Large intestine (tissue), 3 donors: Measurements from ENCODE around the gene AKNA. TPM values are rescaled to one million over a fixed set of nuclear protein-coding genes. Genes with fewer than 3 reads are reported as not detected.

Source experiments
- DNase-seq, 2 donors: peaks; one replicate each; pipeline versions ENCODE4 v3.0.0 to v3.0.0-alpha.2; 2013
- H3K27ac ChIP-seq: one replicate; pipeline ENCODE4 v1.5.1; 2013; ENCODE audit warnings: low read length
- H3K27me3 ChIP-seq: 2 replicates; pipeline ENCODE4 v1.6.1; 2013; ENCODE audit warnings: low read length; ENCODE audit not compliant: control insufficient read depth, insufficient read depth
- H3K36me3 ChIP-seq: 2 replicates; pipeline ENCODE4 v1.6.1; 2013; ENCODE audit warnings: low read length; ENCODE audit not compliant: control insufficient read depth, insufficient read depth
- H3K4me1 ChIP-seq: one replicate; pipeline ENCODE4 v1.6.1; 2013; ENCODE audit warnings: low read length; ENCODE audit not compliant: control insufficient read depth, insufficient read depth
- H3K4me3 ChIP-seq: one replicate; pipeline ENCODE4 v1.5.1; 2013; ENCODE audit warnings: low read length
- H3K9me3 ChIP-seq: one replicate; pipeline ENCODE4 v1.6.1; 2013; ENCODE audit warnings: mild to moderate bottlenecking, low read depth, low read length, moderate library complexity; ENCODE audit not compliant: control insufficient read depth
- WGBS: methylation state at CpG from one replicate; pipeline ENCODE4 v1.1.5; 2013; ENCODE audit warnings: low lambda C conversion rate; ENCODE audit not compliant: insufficient coverage; 5-methylcytosine and 5-hydroxymethylcytosine counted together
- polyA plus RNA-seq: library from polyadenylated mRNA; unstranded; fragments of 120-200 nt; gene quantifications from one replicate; pipeline ENCODE4 v1.2.1, GENCODE V29; 2013

The AKNA gene
- polyA plus RNA-seq, 1 donor, result 12.0 TPM

DNA sequence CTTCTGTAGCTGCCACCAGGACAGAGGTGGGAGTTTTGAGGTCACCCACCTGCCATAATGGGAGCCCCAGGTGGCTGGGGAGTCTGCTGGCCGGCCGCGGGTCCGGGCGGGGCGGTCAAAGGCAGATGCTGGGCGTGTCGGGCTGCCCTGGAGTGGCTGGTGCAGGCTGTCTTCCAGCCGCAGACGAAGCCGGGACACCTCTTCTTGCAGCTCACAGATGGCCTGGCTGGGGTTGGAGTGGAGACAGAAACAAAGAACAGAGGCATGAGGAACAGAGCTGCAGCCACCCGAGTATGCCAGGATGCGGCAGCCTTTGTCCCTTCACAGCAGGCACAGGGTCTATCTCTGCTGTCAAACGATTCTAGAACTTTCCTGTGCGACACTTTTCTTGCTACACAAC, 40.1 kb downstream of the AKNA start:
- WGBS, result 75% methylated on average over 2 of the region's 15 CpGs
- no peak overlapping the region for H3K27ac ChIP-seq

GRCh38 chr9:114346146-114346545, 41.6 kb downstream of the AKNA start:
- no CpG with 5 or more reads among the region's 11 CpGs for WGBS
- DNase-seq, result no peak
- Histone ChIP-seq H3K4me1 (no peaks in the 10 kb centered on the region), H3K27me3 (no peaks in the 10 kb centered on the region), H3K9me3 (no peaks in the 10 kb centered on the region), H3K4me3 (no peak overlapping the region), H3K27ac (no peak overlapping the region), H3K36me3 (peaks cover 86% of the 10 kb centered on the region)

More for the DNA sequence above, 40.1 kb downstream of the AKNA start:
- Histone ChIP-seq H3K27me3 (no peaks in the 10 kb centered on the region), H3K36me3 (peaks cover 80% of the 10 kb centered on the region), H3K9me3 (no peaks in the 10 kb centered on the region), H3K4me1 (no peaks in the 10 kb centered on the region), H3K4me3 (no peak overlapping the region)
- no peak for DNase-seq

- no peaks in the 10 kb centered on the region for H3K9me3 ChIP-seq
- H3K27me3 ChIP-seq, result no peaks in the 10 kb centered on the region
- no CpG with 5 or more reads among the region's 7 CpGs for WGBS
- peaks cover 85% of the 10 kb centered on the region for H3K36me3 ChIP-seq
- H3K27ac ChIP-seq, result no peak overlapping the region
- H3K4me1 ChIP-seq, result no peaks in the 10 kb centered on the region
- no peak for DNase-seq
- H3K4me3 ChIP-seq, result no peak overlapping the region
These were observed 42.2 kb downstream of the AKNA start for GRCh38 chr9:114345493-114346065.

- WGBS, result no CpG with 5 or more reads among the region's 3 CpGs
- Histone ChIP-seq H3K27ac (no peak overlapping the region), H3K9me3 (no peaks in the 10 kb centered on the region), H3K4me1 (no peaks in the 10 kb centered on the region), H3K27me3 (no peaks in the 10 kb centered on the region), H3K36me3 (peaks cover 84% of the 10 kb centered on the region), H3K4me3 (no peak overlapping the region)
- DNase-seq, result no peak
These were observed 43.1 kb downstream of the AKNA start for GRCh38 chr9:114344692-114345091.

- no peaks in the 10 kb centered on the region for H3K27me3 ChIP-seq
- no peaks in the 10 kb centered on the region for H3K4me1 ChIP-seq
- DNase-seq, result no peak
- H3K27ac ChIP-seq, result no peak overlapping the region
- WGBS, result 83% methylated on average over 1 of the region's 11 CpGs
- H3K4me3 ChIP-seq, result no peak overlapping the region
- H3K36me3 ChIP-seq, result peaks cover 84% of the 10 kb centered on the region
- H3K9me3 ChIP-seq, result no peaks in the 10 kb centered on the region
These were observed 43.6 kb downstream of the AKNA start for GRCh38 chr9:114344188-114344566.

- no peaks in the 10 kb centered on the region for H3K4me1 ChIP-seq
- DNase-seq, result no peak
- H3K36me3 ChIP-seq, result peaks cover 84% of the 10 kb centered on the region
- no peak overlapping the region for H3K27ac ChIP-seq
- no peaks in the 10 kb centered on the region for H3K9me3 ChIP-seq
- no peak overlapping the region for H3K4me3 ChIP-seq
- no CpG with 5 or more reads among the region's 9 CpGs for WGBS
- no peaks in the 10 kb centered on the region for H3K27me3 ChIP-seq
These were observed 44.2 kb downstream of the AKNA start for GRCh38 chr9:114343471-114344187.

GRCh38 chr9:114342755-114343440, 44.9 kb downstream of the AKNA start:
- no peak overlapping the region for H3K4me3 ChIP-seq
- H3K4me1 ChIP-seq, result no peaks in the 10 kb centered on the region
- H3K9me3 ChIP-seq, result no peaks in the 10 kb centered on the region
- no peak overlapping the region for H3K27ac ChIP-seq
- 83% methylated on average over 1 of the region's 5 CpGs for WGBS
- H3K27me3 ChIP-seq, result no peaks in the 10 kb centered on the region
- H3K36me3 ChIP-seq, result peaks cover 84% of the 10 kb centered on the region
- no peak for DNase-seq

DNA sequence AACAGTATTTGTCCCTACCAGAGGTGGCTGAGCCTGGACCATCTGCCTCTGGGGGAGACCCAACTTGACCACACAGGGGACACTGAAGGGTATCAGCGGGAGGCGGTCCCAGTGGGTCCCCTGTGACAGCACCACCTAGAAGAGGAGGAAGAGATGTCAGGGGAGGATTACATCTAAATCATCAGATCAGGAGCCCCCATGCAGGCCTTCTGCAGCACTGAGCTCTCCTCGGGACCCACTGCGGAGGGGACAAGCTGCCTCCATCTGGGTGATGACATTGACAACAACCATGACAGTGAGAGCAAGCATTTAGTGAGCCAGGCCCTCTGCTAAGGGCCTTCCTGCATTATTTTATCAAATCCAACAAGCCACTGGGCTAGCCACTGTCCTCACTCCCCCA, 45.8 kb downstream of the AKNA start:
- Histone ChIP-seq H3K36me3 (peaks cover 87% of the 10 kb centered on the region), H3K27me3 (no peaks in the 10 kb centered on the region), H3K9me3 (no peaks in the 10 kb centered on the region), H3K4me1 (no peaks in the 10 kb centered on the region), H3K27ac (no peak overlapping the region), H3K4me3 (no peak overlapping the region)
- WGBS, result no CpG with 5 or more reads among the region's 4 CpGs
- no peak for DNase-seq

- H3K27me3 ChIP-seq, result no peaks in the 10 kb centered on the region
- no peak overlapping the region for H3K27ac ChIP-seq
- DNase-seq, result no peak
- peaks cover 84% of the 10 kb centered on the region for H3K36me3 ChIP-seq
- 100% methylated on average over 1 of the region's 12 CpGs for WGBS
- no peaks in the 10 kb centered on the region for H3K4me1 ChIP-seq
- no peak overlapping the region for H3K4me3 ChIP-seq
- H3K9me3 ChIP-seq, result no peaks in the 10 kb centered on the region
These were observed 46.5 kb downstream of the AKNA start for GRCh38 chr9:114341152-114341830.

- H3K36me3 ChIP-seq, result peaks cover 68% of the 10 kb centered on the region
These were observed 48.5 kb downstream of the AKNA start for GRCh38 chr9:114339130-114339908.

More at GRCh38 chr9:114339130-114339908, 48.5 kb downstream of the AKNA start:
- no peak for DNase-seq
- H3K27me3 ChIP-seq, result no peaks in the 10 kb centered on the region
- H3K4me1 ChIP-seq, result no peaks in the 10 kb centered on the region
- H3K27ac ChIP-seq, result no peak overlapping the region
- H3K4me3 ChIP-seq, result no peak overlapping the region
- no CpG with 5 or more reads among the region's 16 CpGs for WGBS
- no peaks in the 10 kb centered on the region for H3K9me3 ChIP-seq
